Measurements from ENCODE around the gene APC.
"Not testable (repeated sequence)": the region's sequence is repeated elsewhere in the genome, so short reads cannot be mapped to it uniquely, and the experiment has no call there.

The APC gene

DNA sequence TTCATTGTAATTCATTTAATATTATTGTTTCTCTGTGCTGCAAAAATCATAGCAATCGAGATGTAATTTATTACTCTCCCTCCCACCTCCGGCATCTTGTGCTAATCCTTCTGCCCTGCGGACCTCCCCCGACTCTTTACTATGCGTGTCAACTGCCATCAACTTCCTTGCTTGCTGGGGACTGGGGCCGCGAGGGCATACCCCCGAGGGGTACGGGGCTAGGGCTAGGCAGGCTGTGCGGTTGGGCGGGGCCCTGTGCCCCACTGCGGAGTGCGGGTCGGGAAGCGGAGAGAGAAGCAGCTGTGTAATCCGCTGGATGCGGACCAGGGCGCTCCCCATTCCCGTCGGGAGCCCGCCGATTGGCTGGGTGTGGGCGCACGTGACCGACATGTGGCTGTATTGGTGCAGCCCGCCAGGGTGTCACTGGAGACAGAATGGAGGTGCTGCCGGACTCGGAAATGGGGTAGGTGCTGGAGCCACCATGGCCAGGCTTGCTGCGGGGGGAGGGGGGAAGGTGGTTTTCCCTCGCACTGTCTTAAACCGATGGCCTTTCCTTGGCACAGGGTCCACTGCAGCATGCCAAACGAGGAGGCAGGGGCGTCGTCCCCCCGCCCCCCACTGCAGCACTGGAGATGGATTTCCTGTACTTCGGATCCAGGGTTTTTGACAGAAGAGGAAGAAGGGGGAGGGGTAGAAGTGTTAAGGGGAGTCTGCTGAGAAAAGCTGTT lies at the start of gene APC:
TSS of gene APC (plus strand) at position 423 of the 728 bp plus-strand sequence. CDS start 17,006 bp downstream, outside the sequence.
- peak; percentile 84 for DNase-seq

DNA sequence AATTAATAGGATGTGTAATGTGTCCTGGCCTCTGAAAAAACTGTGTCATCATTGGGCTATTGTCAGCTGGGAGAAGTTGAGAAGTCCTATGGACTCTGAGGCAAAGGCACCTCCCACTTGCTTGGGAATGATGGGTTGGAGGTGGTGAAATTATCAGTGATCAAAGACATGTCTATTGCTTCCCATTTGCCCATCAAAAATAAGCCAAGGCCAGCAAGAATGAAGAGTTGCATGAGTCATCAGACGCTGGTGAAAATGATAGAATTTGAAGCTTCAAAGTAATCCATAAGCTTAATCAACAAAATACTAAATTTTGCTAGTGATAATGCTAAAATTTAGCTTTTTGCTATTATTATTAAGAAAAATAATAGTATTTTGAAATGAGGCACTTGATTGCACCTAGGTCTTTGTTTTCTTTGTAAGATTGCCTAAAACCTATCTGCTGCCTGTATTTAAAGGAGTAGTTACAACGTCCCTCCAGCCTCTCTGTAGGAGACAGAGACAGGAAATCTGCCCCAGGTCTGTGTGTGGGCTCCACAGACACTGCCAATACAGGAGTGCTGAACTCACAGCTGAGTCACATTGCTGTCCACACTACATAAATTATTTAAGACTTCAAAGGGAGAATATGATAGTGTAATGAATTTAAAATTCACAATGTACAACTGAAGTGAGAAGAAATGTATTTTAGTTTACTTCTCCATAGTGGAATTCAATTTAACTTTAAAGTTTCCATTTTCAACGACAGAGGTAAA lies 48.4 kb upstream of the APC start:
- no peak for DNase-seq

GRCh38 chr5:112690605-112691338 lies 46.9 kb upstream of the APC start:
- no peak for DNase-seq

DNA sequence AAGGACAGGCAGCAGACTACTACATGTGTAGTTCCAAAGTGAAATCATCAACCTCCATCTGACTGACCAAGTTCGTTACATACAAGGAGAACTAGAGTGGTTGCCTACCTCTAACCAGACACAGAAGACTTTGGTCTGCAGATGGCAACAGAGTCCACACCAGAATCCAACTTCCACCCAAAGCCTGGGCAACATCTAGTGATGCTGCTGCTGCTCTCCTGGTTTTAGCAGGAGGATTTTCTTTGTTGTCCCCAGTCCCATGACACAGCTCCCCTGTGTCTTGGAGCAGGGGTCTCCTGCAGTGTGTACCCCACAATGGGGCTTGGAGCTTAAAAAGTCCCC lies 46.4 kb upstream of the APC start:
- no peak for DNase-seq

GRCh38 chr5:112691758-112692157 lies 45.9 kb upstream of the APC start:
- DNase-seq, result peak; percentile 51

DNA sequence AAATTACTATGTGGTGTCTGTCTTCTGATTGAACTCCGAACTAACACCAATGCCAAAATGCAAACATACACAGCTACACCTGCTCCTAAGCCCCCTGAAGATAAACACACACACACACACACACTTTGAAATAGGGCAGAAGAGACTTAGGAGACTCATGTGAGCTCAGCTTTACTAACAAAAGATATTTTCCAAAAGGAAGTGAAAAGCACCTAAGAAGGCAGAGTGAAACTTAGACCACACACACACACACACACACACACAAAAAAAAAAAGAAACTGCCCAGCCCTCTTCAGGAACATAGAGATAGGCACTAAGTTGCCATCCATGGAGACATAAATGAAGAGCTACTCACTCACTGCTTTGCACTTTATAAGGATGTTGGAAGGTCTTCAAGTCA lies 45.2 kb upstream of the APC start:
- no peak for DNase-seq

DNA sequence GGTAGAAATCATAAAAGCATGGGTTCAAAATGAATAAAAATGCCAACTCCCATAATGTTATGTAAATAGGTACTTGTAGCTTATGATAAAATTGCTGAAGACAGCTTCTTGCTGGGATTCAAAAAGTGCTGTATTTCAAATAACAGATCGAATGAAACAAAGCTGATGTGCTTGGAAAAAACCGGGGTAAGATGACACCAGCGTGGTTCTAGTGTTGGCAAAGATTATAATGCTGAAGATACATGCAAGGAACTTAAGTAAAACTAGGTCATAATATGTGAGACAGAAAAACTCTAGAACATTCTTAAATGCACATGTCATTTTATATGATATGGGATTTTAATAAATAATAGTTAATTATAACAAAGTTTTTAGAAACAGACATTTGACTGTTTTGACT lies 44.4 kb upstream of the APC start:
- DNase-seq, result no peak

GRCh38 chr5:112694853-112695709 lies 42.6 kb upstream of the APC start:
- DNase-seq, result no peak

GRCh38 chr5:112696786-112697185 lies 40.9 kb upstream of the APC start:
- no peak for DNase-seq

DNA sequence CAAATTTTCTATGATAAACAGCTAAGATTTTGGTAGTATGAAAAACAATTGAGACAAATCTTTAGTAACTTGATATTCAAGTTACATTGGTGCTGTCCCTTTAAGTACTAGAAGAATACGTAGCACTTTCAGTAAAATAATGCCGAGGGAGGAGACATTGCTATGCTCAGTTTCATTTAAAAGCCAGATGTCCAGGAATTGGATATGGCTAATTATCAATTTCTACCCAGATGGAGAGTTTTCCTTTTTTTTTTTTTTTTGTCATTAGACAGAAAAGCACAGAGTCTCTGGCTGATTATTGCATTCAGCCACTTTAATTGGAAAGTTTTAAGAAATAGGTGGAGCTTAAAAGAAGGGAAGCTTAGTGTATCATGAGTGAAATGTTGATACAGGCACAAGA lies 40.4 kb upstream of the APC start:
- no peak for DNase-seq

DNA sequence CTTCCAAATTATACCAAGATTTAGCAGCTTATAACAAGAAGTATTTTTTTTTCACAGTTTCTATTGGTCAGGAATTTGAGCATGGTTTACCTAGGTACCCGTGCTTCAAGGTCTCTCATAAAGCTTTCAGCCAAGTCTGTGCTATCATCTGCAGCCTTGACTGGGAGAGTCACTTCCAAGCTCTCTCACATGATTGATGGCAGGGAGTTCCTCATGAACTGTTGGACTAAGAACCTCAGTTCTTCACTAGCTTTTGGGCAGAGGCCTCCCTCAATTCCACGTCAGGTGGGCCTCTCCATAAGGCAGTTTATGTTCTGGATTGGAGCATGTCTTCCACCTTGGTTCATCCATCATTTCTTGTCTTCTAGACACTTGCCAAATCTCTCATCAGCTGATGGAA lies 39.9 kb upstream of the APC start:
- no peak for DNase-seq

DNA sequence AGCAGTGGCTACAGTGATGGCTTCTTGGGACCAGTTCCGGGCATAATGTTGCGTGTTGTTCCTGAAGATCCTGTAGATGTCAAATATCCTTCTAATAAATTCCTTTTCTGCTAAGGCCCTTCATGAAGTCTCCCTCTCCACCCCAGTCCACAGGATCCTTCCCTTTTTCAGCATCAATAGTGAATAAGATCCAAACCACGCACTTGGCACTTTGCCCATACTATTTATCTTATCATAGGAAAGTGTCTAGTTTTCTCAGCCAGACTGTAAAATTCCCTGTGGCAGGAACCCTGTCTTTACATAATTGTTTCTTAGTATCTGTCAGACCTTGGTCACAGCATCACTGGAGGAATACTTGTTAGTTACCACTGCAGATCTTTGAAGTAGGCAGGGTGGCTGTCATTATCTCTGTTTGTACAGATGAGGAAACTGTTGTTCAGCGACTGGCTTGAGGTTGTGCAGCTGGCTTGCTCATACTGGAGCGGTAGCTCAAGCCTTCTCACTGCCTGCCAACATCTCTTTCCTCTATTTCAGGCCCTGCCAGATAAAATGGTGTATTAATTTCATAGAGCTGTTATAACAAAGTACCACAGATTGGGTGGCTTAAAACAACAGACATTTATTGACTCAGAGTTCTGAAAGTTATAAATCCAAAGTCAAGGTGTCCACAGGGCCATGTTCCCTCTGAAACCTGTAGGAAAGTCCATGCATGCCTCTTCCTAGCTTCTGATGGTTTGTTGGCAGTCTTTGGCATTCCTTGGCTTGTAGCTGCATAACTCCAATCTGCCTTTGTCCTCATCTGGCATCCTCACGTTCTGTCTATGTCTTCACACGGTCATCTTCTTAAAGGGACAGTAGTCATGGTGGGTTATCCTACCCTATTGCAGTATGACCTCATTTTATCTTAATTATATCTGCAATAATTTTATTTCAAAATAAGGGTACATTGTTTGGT lies 33.5 kb upstream of the APC start:
- DNase-seq, result peak; percentile 47

GRCh38 chr5:112706446-112707016 lies 31.2 kb upstream of the APC start:
- DNase-seq, result no peak

DNA sequence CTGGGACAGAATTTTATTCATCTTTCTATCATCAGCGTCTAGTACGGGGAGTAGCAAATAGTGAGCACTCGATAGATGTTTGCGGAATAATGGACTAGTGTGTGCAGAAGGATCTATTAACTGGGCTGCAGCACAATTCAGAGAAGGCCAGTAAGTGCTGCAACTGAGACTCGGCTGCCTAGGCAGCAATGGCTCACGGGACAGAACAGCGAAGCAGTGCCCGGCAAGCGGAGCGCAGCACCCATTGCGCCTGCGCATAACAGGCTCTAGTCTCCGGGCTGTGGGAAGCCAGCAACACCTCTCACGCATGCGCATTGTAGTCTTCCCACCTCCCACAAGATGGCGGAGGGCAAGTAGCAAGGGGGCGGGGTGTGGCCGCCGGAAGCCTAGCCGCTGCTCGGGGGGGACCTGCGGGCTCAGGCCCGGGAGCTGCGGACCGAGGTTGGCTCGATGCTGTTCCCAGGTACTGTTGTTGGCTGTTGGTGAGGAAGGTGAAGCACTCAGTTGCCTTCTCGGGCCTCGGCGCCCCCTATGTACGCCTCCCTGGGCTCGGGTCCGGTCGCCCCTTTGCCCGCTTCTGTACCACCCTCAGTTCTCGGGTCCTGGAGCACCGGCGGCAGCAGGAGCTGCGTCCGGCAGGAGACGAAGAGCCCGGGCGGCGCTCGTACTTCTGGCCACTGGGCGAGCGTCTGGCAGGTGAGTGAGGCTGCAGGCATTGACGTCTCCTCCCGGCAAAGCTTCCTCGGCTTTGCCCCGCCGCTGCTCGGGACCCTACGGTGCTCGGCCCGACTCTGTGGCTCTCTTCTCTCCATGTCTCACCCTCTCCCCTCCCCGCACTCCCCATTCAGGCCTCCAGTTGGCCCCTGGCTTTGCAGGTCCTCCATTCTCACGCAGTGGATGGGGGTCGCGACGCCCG lies 30.2 kb upstream of the APC start:
- DNase-seq, result peak; percentile 96

- DNase-seq, result no peak
Observed at GRCh38 chr5:112708103-112708622, 29.5 kb upstream of the APC start.

GRCh38 chr5:112709416-112709815 lies 28.3 kb upstream of the APC start:
- no peak for DNase-seq

DNA sequence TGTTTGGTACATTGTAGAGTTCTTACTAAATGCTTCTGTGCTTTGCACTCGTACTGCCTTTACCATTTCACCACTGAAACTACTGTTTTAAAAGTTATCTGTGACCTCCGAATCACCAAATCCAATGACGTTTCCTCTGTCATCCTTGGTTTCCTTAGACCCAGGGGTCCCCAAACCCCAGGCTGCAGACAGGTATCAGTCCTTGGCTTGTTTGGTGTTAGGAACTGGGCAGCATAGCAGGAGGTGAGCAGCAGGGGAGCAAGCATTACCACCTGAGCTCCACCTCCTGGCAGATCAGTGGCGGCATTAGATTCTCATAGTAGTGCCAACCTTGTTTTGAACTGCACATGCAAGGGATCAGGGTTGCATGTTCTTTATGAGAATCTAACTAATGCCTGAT lies 26.8 kb upstream of the APC start:
- no peak for DNase-seq

DNA sequence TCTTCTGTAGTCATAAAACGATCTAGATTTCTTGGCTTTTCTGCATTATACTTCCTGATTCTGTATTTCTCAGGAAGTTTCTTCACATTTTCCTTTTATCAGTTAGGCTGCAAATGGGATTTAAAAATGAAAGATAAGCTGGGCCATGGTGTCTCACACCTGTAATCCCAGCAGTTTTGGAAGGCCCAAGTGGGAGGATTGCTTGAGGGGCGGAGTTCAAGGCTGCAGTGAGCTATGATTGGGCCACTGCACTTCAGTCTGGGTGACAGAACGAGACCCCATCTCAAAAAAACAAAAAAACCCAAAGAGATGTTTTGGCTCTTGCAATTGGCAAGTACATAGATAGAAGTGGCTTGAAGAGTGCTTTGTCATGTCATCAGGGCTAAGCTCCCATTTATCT lies 26.2 kb upstream of the APC start:
- DNase-seq, result no peak

- no peak for DNase-seq
Observed at GRCh38 chr5:112713206-112713605, 24.5 kb upstream of the APC start.

- not testable (repeated sequence) for DNase-seq
Observed at GRCh38 chr5:112716895-112717294, 20.8 kb upstream of the APC start.

All from SHP77 treated with DMSO at 0.1 percent for 48 hours (cell line).